ENCODE results near the gene HDAC4. TPM values are rescaled to one million over a fixed set of nuclear protein-coding genes. Genes with fewer than 3 reads are reported as not detected.

HDAC4 gene
- total RNA-seq, 1 experiment from 2014 or later: 47.6 TPM

GRCh38 chr2:239371726-239372686, 28.8 kb downstream of the HDAC4 start:
- H3K9me2 ChIP-seq (ENCODE audit: insufficient read depth): no peaks in the 10 kb centered on the region
- intact Hi-C loops (cut with micrococcal nuclease): no loop called here
- no peak overlapping the region for H3K9ac ChIP-seq (ENCODE audit: low read length)
- DNase-seq (ENCODE audit: low read depth, low spot score) (no peak), ATAC-seq (no peak)
- no peak for TF ChIP-seq SP1 (IDR thresholded peaks at IDR 0.05; ENCODE audit: low read depth)
- TF ChIP-seq, protein P1, sequence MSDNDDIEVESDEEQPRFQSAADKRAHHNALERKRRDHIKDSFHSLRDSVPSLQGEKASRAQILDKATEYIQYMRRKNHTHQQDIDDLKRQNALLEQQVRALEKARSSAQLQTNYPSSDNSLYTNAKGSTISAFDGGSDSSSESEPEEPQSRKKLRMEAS (IDR thresholded peaks at IDR 0.05): no peak
- TF ChIP-seq SIN3A (IDR thresholded peaks at IDR 0.05; ENCODE audit: low read depth): no peak
- TF ChIP-seq POLR2A (IDR thresholded peaks at IDR 0.05; ENCODE audit: borderline replicate concordance, extremely low read depth, insufficient read depth, insufficient read length): no peak
- TF ChIP-seq ZBTB33 (IDR thresholded peaks at IDR 0.05; ENCODE audit: extremely low read depth, insufficient replicate concordance, low read length): no peak
- TF ChIP-seq POLR2AphosphoS5 (IDR thresholded peaks at IDR 0.05; ENCODE audit: low read depth, low read length): no peak
- TF ChIP-seq ATF3 (IDR thresholded peaks at IDR 0.05): no peak
- no peak for TF ChIP-seq REST (IDR thresholded peaks at IDR 0.05; ENCODE audit: low read depth)
- no peak for TF ChIP-seq JUND (IDR thresholded peaks at IDR 0.05)
- TF ChIP-seq TCF7L2 (IDR thresholded peaks at IDR 0.05; ENCODE audit: borderline replicate concordance, extremely low read depth, insufficient read depth, insufficient read length): no peak
- no peak for TF ChIP-seq YY1 (IDR thresholded peaks at IDR 0.05; ENCODE audit: extremely low read depth, insufficient replicate concordance, low read depth, low read length)
- no peaks in the 10 kb centered on the region for H3K4me1 ChIP-seq (ENCODE audit: control insufficient read depth in 1 of 2, insufficient read depth in 2 of 2, low read length in 2 of 2)
- no peak overlapping the region for H3K4me2 ChIP-seq (ENCODE audit: low read length)
- H3K9me3 ChIP-seq (ENCODE audit: control insufficient read depth in 1 of 2, insufficient read depth in 1 of 2, low read depth in 1 of 2, low read length in 2 of 2): no peaks in the 10 kb centered on the region
- BruUV-seq (replicated peaks): no TSS peak
- H3K27me3 ChIP-seq (ENCODE audit: insufficient read depth, low read length): no peaks in the 10 kb centered on the region
- RAD21 ChIA-PET (ENCODE audit: low non-redundant PET in 1 of 2, low total read pairs in 2 of 2, uncharacterized antibody in 2 of 2, unreplicated experiment in 2 of 2): no interaction called here
- POLR2A ChIA-PET: no interaction called here
- no peaks in the 10 kb centered on the region for H4K20me1 ChIP-seq (ENCODE audit: insufficient read depth)
- CTCF ChIA-PET: no interaction called here
- no peak overlapping the region for H3K4me3 ChIP-seq (replicated peaks in 1 of 2; ENCODE audit: low read depth in 1 of 2, low read length in 2 of 2)
- H3K27ac ChIP-seq (ENCODE audit: low read depth, low read length): no peak overlapping the region
- peaks cover under 1% of the 10 kb centered on the region; the same call in 1 of the 2 replicates for H3K79me2 ChIP-seq (ENCODE audit: insufficient read depth, low read length)
- no peaks in the 10 kb centered on the region for H3K36me3 ChIP-seq (ENCODE audit: control insufficient read depth in 1 of 2, insufficient read depth in 2 of 2, low read length in 2 of 2)
- H2AFZ ChIP-seq (ENCODE audit: low read depth, low read length, poor library complexity, severe bottlenecking): no peak overlapping the region
